K562 (cell line): ENCODE measurements around the gene RTL10. TPM values are rescaled to one million over a fixed set of nuclear protein-coding genes. Genes with fewer than 3 reads are reported as not detected.

ENCODE experiments used
- ATAC-seq: fragments of 200-7000 bp; cut with Tn5 transposase; 3 replicates; pipeline ENCODE4 v1.9.1; 2020; ENCODE audit warnings: moderate library complexity
- BruUV-seq: library from RNA; stranded (reverse); fragments of 400-500 nt; replicated peaks from 2 replicates; lab custom pipeline; 2021; lab: Mats Ljungman, UMichigan
- CTCF ChIA-PET: fragments of 300-600 bp; formaldehyde crosslinking; extraction: SDS; loops from one replicate; lab custom pipeline; 2021; ENCODE audit warnings: low intra/inter-chr PET ratio; lab: Yijun Ruan, JAX
- POLR2A ChIA-PET: fragments of 300-600, 350-650 bp; sonication (Branson Sonifier 250); formaldehyde crosslinking; extraction: SDS; loops from one replicate; lab custom pipeline; 2021; ENCODE audit warnings: antibody characterized with exemption, inconsistent platforms; lab: Yijun Ruan, JAX
- DNase-seq, 4 experiments: peaks; one replicate each; pipeline versions ENCODE4 v3.0.0 to v3.0.0-alpha.2; 2011 to 2018; ENCODE audit warnings: low spot score in 3 of 4, mixed read lengths in 3 of 4; ENCODE audit errors: extremely low read depth in 1 of 4
- FAIRE-seq: peaks from 2 replicates; lab custom pipeline; 2011; peaks lifted over from hg19 to GRCh38; lab: Jason Lieb, UNC
- H2AFZ ChIP-seq: 2 replicates; pipeline ENCODE4 v1.6.0; 2011; ENCODE audit warnings: low read depth, low read length, control low read depth, inconsistent platforms
- H3K27ac ChIP-seq: fragments of 200-600 bp; 3 replicates; pipeline ENCODE4 v1.8.0; 2011; ENCODE audit warnings: low read depth, mild to moderate bottlenecking, control low read depth, inconsistent platforms, low read length, moderate library complexity, mixed read lengths; ENCODE audit errors: extremely low read depth
- H3K27me3 ChIP-seq, 2 experiments: fragments of 300-600 bp in 1 of 2; 2 replicates in 1 of 2; 3 replicates in 1 of 2; pipeline versions ENCODE4 v1.6.0 to v1.8.0; 2011; ENCODE audit warnings: inconsistent platforms in 2 of 2, low read length in 2 of 2, mild to moderate bottlenecking in 1 of 2, mixed read lengths in 1 of 2, moderate library complexity in 1 of 2; ENCODE audit not compliant: control insufficient read depth in 2 of 2, insufficient read depth in 2 of 2
- H3K36me3 ChIP-seq: fragments of 300-600 bp; 3 replicates; pipeline ENCODE4 v1.8.0; 2011; ENCODE audit warnings: mild to moderate bottlenecking, low read length, inconsistent platforms; ENCODE audit not compliant: control insufficient read depth, insufficient read depth
- H3K4me1 ChIP-seq, 2 experiments: fragments of 200-600 bp in 1 of 2; replicated peaks in 1 of 2; 2 replicates in 1 of 2; 3 replicates in 1 of 2; pipeline versions ENCODE4 v1.5.1 to v1.8.0; 2011; ENCODE audit warnings: inconsistent platforms in 2 of 2, low read length in 2 of 2, mild to moderate bottlenecking in 1 of 2, mixed read lengths in 1 of 2, moderate library complexity in 1 of 2; ENCODE audit not compliant: control insufficient read depth in 2 of 2, insufficient read depth in 2 of 2
- H3K4me2 ChIP-seq: 2 replicates; pipeline ENCODE4 v1.6.1; 2011; ENCODE audit warnings: low read length, control low read depth, inconsistent platforms, mixed read lengths; ENCODE audit not compliant: insufficient read depth
- H3K4me3 ChIP-seq: fragments of 200-600 bp; sonication (generic), shearing (Covaris generic); 2 replicates; pipeline ENCODE4 v1.5.1; 2016; ENCODE audit warnings: control low read depth, inconsistent platforms
- H3K79me2 ChIP-seq: fragments of 200-600 bp; 3 replicates; pipeline ENCODE4 v1.8.0; 2011; ENCODE audit warnings: low read length, inconsistent platforms; ENCODE audit not compliant: control insufficient read depth, insufficient read depth
- H3K9ac ChIP-seq, 2 experiments: 2 replicates each; pipeline versions ENCODE4 v1.6.0 to v1.6.1; 2011; ENCODE audit warnings: low read depth in 2 of 2, low read length in 2 of 2, control low read depth in 1 of 2, inconsistent platforms in 1 of 2, mild to moderate bottlenecking in 1 of 2, mixed read lengths in 1 of 2; ENCODE audit not compliant: insufficient read depth in 1 of 2
- H3K9me1 ChIP-seq: one replicate; pipeline ENCODE4 v1.6.0; 2011; ENCODE audit warnings: inconsistent platforms, mild to moderate bottlenecking, low read length, moderate library complexity; ENCODE audit not compliant: control insufficient read depth, insufficient read depth
- H3K9me3 ChIP-seq: replicated peaks from 2 replicates; pipeline ENCODE4 v1.5.1; 2011; ENCODE audit warnings: low read depth, low read length, inconsistent platforms; ENCODE audit not compliant: control insufficient read depth, insufficient read depth
- H4K20me1 ChIP-seq: replicated peaks from 2 replicates; pipeline ENCODE4 v1.6.1; 2011; ENCODE audit warnings: low read length, inconsistent platforms, mixed read lengths; ENCODE audit not compliant: control insufficient read depth, insufficient read depth
- ELF4 ChIP-seq: fragments of 450-650 bp; formaldehyde crosslinking; IDR thresholded peaks from 2 replicates; pipeline ENCODE4 v1.4.0; 2022; ENCODE audit warnings: missing genetic modification characterization
- HOMEZ ChIP-seq: fragments of 250-450 bp; sonication (Bioruptor Pico); IDR thresholded peaks from 2 replicates; pipeline ENCODE4 v1.4.0; 2020; ENCODE audit warnings: mild to moderate bottlenecking, moderate library complexity
- HOXB6 ChIP-seq: fragments of 250-450 bp; sonication (Bioruptor Pico); IDR thresholded peaks from 2 replicates; pipeline ENCODE4 v1.5.1; 2022; ENCODE audit warnings: mild to moderate bottlenecking, borderline replicate concordance
- MTA3 ChIP-seq: fragments of 450-650 bp; formaldehyde crosslinking; IDR thresholded peaks from 2 replicates; pipeline ENCODE4 v1.6.1; 2017; ENCODE audit warnings: mild to moderate bottlenecking, borderline replicate concordance
- NFIC ChIP-seq: fragments of 450-650 bp; IDR thresholded peaks from 2 replicates; pipeline ENCODE4 v1.6.1; 2017; ENCODE audit warnings: mild to moderate bottlenecking, inconsistent platforms
- OTX1 ChIP-seq: fragments of 450-650 bp; formaldehyde crosslinking; IDR thresholded peaks from 2 replicates; pipeline ENCODE4 v1.4.0; 2022; ENCODE audit warnings: mild to moderate bottlenecking
- SIN3A ChIP-seq, 2 experiments: fragments of 150-350 bp in 1 of 2; IDR thresholded peaks; 2 replicates each; pipeline ENCODE4 v1.6.1; 2011 to 2016; ENCODE audit warnings: borderline replicate concordance in 2 of 2, low read depth in 2 of 2, low read length in 2 of 2, mild to moderate bottlenecking in 2 of 2, moderate library complexity in 2 of 2; ENCODE audit not compliant: control insufficient read depth in 1 of 2
- THRB ChIP-seq: fragments of 450-650 bp; formaldehyde crosslinking; conservative IDR thresholded peaks from 2 replicates; pipeline ENCODE4 v1.4.0; 2022; ENCODE audit warnings: mild to moderate bottlenecking, missing genetic modification characterization
- UBTF ChIP-seq, 2 experiments: IDR thresholded peaks; 2 replicates each; pipeline ENCODE4 v1.6.1; 2012; ENCODE audit warnings: improper control_type of control experiment in 2 of 2, low read depth in 2 of 2, low read length in 2 of 2, borderline replicate concordance in 1 of 2
- ZBTB26 ChIP-seq: fragments of 450-650 bp; formaldehyde crosslinking; IDR thresholded peaks from 2 replicates; pipeline ENCODE4 v1.4.0; 2022; ENCODE audit warnings: missing genetic modification characterization
- ZNF253 ChIP-seq: fragments of 250-450 bp; sonication (Bioruptor Pico); conservative IDR thresholded peaks from 2 replicates; pipeline ENCODE4 v1.6.1; 2021; ENCODE audit warnings: mild to moderate bottlenecking
- ZNF384 ChIP-seq: IDR thresholded peaks from 2 replicates; pipeline ENCODE4 v1.6.1; 2012; ENCODE audit warnings: low read depth, low read length, improper control_type of control experiment
- ZNF551 ChIP-seq: fragments of 250-450 bp; sonication (Bioruptor Pico); IDR thresholded peaks from 2 replicates; pipeline ENCODE4 v1.5.0; 2021; ENCODE audit warnings: mild to moderate bottlenecking, moderate library complexity
- ZNF764 ChIP-seq: fragments of 250-450 bp; sonication (Bioruptor Pico); IDR thresholded peaks from 2 replicates; pipeline ENCODE4 v1.4.0; 2020; ENCODE audit warnings: low read depth, mild to moderate bottlenecking, moderate library complexity
- WGBS: fragments of 100-300 bp; shearing (Covaris generic); methylation state at CpG from one replicate; pipeline ENCODE4 v1.1.6; 2016; ENCODE audit warnings: low coverage, mixed read lengths; ENCODE audit not compliant: insufficient coverage; ENCODE audit errors: missing lambda C conversion rate; 5-methylcytosine and 5-hydroxymethylcytosine counted together
- in situ Hi-C: fragments of 300-500 bp; cut with MboI; formaldehyde crosslinking; loops from 4 replicates; pipeline ENCODE4 v1.15.0; 2018; ENCODE audit warnings: inconsistent platforms, mixed read lengths
- intact Hi-C: fragments of 100-400 bp; cut with micrococcal nuclease; formaldehyde crosslinking; loops from 2 replicates; pipeline ENCODE4 v1.14.2; 2022
- polyA plus RNA-seq, 8 experiments: library from polyadenylated mRNA; depleted of rRNA in 4 of 8; stranded (reverse) in 5 of 8; unstranded in 3 of 8; fragments of >200 nt; fragmentation: Nextera tagmentation in 2 of 8; fragmentation: Illumina TruSeq in 1 of 8; extraction: Ambion mirVana in 2 of 8; extraction: Trizol in 1 of 8; gene quantifications; 2 replicates each; pipeline versions ENCODE4 v1.2.1 to v1.2.3, GENCODE V29; 2011 to 2014; ENCODE audit warnings: inconsistent platforms in 1 of 8, missing spikeins in 1 of 8
- total RNA-seq, 7 experiments: library from RNA; depleted of rRNA in 6 of 7; stranded (reverse); fragments of >200 nt in 6 of 7; fragmentation: Illumina TruSeq in 2 of 7; extraction: Trizol in 2 of 7; gene quantifications; 2 replicates each; pipeline versions ENCODE4 v1.2.1 to v1.2.3, GENCODE V29; 2011 to 2021; ENCODE audit warnings: low replicate concordance in 1 of 7

RTL10 gene
- total and polyA plus RNA-seq, 9 of the 15 experiments (the other 6 are each of a cell fraction or from before 2014, with no cell fraction given): 19.8 to 75.5 (median 32.5) TPM

GRCh38 chr22:19862619-19863246 is 8.1 kb upstream of the RTL10 start:
- no peaks in the 10 kb centered on the region for H3K36me3 ChIP-seq
- H3K9me3 ChIP-seq: no peaks in the 10 kb centered on the region
- in situ Hi-C loops (no loop called here), intact Hi-C loops (no loop called here)
- no peak overlapping the region for H3K27ac ChIP-seq
- ChIA-PET CTCF (no interaction called here), POLR2A (interaction anchor here (0.6 to 6.0 kb wide), 8 partner anchors 8 to 89 kb away, joined by 3 to 51 read pairs (median 5); partner anchors contain the start of genes GNB1L and RTL10)
- no peaks in the 10 kb centered on the region for H3K27me3 ChIP-seq
- H3K4me2 ChIP-seq: no peak overlapping the region
- 72% methylated on average over 13 of the region's 13 CpGs for WGBS
- ATAC-seq (no peak), DNase-seq (no peak), FAIRE-seq (no peak)
- H3K9ac ChIP-seq: no peak overlapping the region
- peaks cover 0 to 8% of the 10 kb centered on the region in 2 experiments; a peak in 3 of 5 replicates for H3K4me1 ChIP-seq
- H3K4me3 ChIP-seq: no peak overlapping the region
- no peaks in the 10 kb centered on the region for H3K9me1 ChIP-seq
- BruUV-seq: no TSS peak
- H4K20me1 ChIP-seq: no peaks in the 10 kb centered on the region
- H3K79me2 ChIP-seq: no peaks in the 10 kb centered on the region
- H2AFZ ChIP-seq: no peak overlapping the region
- TF ChIP-seq ZNF384 (0 out of 2 replicates have a peak, but pooled peaks have one; percentile 28), HOXB6 (no peak), ZNF551 (no peak), ELF4 (CRISPR knock-in tag) (0 out of 2 replicates have a peak, but pooled peaks have one; percentile 14), ZNF764 (0 out of 2 replicates have a peak, but pooled peaks have one; percentile 50), ZNF253 (CRISPR knock-in tag) (no peak), NFIC (no peak), HOMEZ (CRISPR knock-in tag) (no peak), OTX1 (CRISPR knock-in tag) (0 out of 2 replicates have a peak, but pooled peaks have one; percentile 46), THRB (CRISPR knock-in tag) (0 out of 2 replicates have a peak, but pooled peaks have one; percentile 14), SIN3A (IDR thresholded peaks at IDR 0.05; ENCODE audit: borderline replicate concordance in 2 of 2, control insufficient read depth in 1 of 2, low read depth in 2 of 2, low read length in 2 of 2) (no peak), MTA3 (no peak), ZBTB26 (CRISPR knock-in tag) (0 out of 2 replicates have a peak, but pooled peaks have one; percentile 75), UBTF (IDR thresholded peaks at IDR 0.05; ENCODE audit: borderline replicate concordance in 1 of 2, low read depth in 2 of 2, low read length in 2 of 2) (no peak)
